Progenitor cell of endocrine pancreas (in vitro differentiated cells): Measurements from ENCODE around the gene ANKRD39. TPM values are rescaled to one million over a fixed set of nuclear protein-coding genes. Genes with fewer than 3 reads are reported as not detected.
"Not testable (repeated sequence)": the region's sequence is repeated elsewhere in the genome, so short reads cannot be mapped to it uniquely, and the experiment has no call there.

Source experiments
- DNase-seq: peaks from one replicate; pipeline ENCODE4 v3.0.0; 2021; ENCODE audit warnings: low spot score; ENCODE audit not compliant: unreplicated experiment
- H3K27ac Mint-ChIP-seq: 2 replicates; pipeline ENCODE4 v1.8.0; 2021; ENCODE audit warnings: mild to moderate bottlenecking, moderate library complexity, mixed read lengths
- H3K27me3 Mint-ChIP-seq: 2 replicates; pipeline ENCODE4 v1.8.0; 2021; ENCODE audit warnings: mixed read lengths
- H3K36me3 Mint-ChIP-seq: 2 replicates; pipeline ENCODE4 v1.8.0; 2022; ENCODE audit warnings: mixed read lengths; ENCODE audit not compliant: insufficient read depth
- H3K4me1 Mint-ChIP-seq: 2 replicates; pipeline ENCODE4 v1.8.0; 2021; ENCODE audit warnings: low read depth, mixed read lengths
- H3K4me3 Mint-ChIP-seq: 2 replicates; pipeline ENCODE4 v1.8.0; 2021; ENCODE audit warnings: low read depth, mild to moderate bottlenecking, moderate library complexity, mixed read lengths
- H3K9me3 Mint-ChIP-seq: 2 replicates; pipeline ENCODE4 v1.8.0; 2021; ENCODE audit warnings: low read depth, mixed read lengths
- total RNA-seq: library from RNA; stranded (reverse); gene quantifications from 2 replicates; pipeline ENCODE4 v1.2.1, GENCODE V29; 2021
- TF ChIP-seq, protein P1 (sequence below): fragments of 200-600 bp; sonication (generic); IDR thresholded peaks from one replicate; pipeline ENCODE4 v1.5.0; 2021; ENCODE audit warnings: antibody characterized with exemption, mild to moderate bottlenecking; ENCODE audit not compliant: unreplicated experiment

The ANKRD39 gene
- total RNA-seq, 1 donor from 2014 or later = 16.1 TPM

DNA sequence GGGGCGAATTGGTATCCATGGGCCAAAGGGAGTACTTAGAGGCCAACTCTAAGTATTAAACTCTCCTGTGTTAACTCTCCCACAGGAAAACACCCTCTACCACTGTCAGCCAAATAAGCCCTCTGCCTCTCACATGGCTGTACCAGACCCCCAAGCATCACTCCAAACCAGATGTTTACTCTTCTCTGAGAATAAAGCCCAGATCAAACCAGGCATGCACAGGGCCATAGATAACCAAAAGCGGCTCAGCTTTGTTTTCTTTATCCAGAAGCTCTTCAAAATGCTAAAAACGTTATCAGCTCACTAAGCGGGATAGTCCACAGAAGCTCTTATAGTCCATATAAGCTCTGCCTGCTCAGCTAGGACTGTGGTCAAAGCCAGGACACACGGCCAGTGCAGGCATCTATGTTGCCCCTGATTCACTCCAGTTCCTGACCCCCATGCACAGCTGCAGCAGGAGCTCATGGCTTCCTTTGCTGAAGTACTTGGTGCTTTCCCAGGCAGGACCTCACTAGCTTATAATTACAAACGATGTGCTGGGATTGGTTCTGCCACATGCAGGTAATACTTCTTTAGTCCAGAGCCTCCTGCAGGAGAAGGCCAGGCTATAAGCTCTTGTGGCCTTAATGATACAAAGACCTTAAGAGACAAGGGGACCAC is 33.0 kb upstream of the ANKRD39 start:
- TF ChIP-seq, protein P1, sequence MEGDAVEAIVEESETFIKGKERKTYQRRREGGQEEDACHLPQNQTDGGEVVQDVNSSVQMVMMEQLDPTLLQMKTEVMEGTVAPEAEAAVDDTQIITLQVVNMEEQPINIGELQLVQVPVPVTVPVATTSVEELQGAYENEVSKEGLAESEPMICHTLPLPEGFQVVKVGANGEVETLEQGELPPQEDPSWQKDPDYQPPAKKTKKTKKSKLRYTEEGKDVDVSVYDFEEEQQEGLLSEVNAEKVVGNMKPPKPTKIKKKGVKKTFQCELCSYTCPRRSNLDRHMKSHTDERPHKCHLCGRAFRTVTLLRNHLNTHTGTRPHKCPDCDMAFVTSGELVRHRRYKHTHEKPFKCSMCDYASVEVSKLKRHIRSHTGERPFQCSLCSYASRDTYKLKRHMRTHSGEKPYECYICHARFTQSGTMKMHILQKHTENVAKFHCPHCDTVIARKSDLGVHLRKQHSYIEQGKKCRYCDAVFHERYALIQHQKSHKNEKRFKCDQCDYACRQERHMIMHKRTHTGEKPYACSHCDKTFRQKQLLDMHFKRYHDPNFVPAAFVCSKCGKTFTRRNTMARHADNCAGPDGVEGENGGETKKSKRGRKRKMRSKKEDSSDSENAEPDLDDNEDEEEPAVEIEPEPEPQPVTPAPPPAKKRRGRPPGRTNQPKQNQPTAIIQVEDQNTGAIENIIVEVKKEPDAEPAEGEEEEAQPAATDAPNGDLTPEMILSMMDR = no peak
- H3K27ac Mint-ChIP-seq = peak overlapping the region; percentile 20
- peaks cover 26% of the 10 kb centered on the region for H3K4me1 Mint-ChIP-seq
- H3K36me3 Mint-ChIP-seq = no peaks in the 10 kb centered on the region
- H3K9me3 Mint-ChIP-seq = no peaks in the 10 kb centered on the region
- H3K4me3 Mint-ChIP-seq = no peak overlapping the region
- no peak for DNase-seq
- peaks cover 7% of the 10 kb centered on the region for H3K27me3 Mint-ChIP-seq

DNA sequence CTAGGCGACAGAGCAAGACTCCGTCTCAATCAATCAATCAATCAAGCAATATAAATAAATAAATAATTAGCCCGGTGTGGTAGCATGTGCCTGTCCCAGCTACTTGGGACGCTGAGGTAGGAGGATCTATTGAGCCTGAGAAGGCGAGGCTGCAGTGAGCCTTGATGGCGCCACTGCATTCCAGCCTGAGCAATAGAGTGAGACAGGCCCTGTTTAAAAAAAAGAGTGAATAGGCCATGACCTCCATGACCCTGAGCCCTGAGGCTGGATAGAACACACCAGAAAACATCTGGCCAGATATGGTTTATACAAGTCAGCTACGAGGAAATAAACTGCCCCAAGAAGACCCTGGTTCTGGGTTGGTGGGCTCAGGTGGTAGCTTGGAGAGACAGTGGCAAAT is 32.4 kb upstream of the ANKRD39 start:
- no peak for DNase-seq
- Mint-ChIP-seq H3K27ac (peak overlapping the region; percentile 71), H3K9me3 (no peaks in the 10 kb centered on the region), H3K36me3 (no peaks in the 10 kb centered on the region), H3K4me3 (no peak overlapping the region), H3K27me3 (peaks cover 7% of the 10 kb centered on the region), H3K4me1 (peaks cover 26% of the 10 kb centered on the region)
- TF ChIP-seq, protein P1 = no peak

DNA sequence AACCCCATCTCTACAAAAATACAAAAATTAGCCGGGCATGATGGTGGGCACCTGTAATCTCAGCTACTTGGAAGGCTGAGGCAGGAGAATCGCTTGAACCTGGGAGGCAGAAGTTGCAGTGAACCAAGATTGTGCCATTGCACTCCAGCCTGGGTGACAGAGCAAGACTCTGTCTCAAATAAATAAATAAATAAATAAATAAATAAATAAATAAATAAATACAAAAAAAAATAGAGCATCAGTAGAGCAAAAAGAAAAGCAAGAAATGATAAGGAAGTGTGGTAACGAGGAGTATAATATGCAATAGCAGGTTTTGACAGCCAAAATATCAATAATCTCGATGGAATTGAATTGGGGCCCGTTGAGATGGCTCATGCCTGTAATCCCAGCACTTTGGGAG is 31.7 kb upstream of the ANKRD39 start:
- DNase-seq, H3K27ac Mint-ChIP-seq, H3K4me3 Mint-ChIP-seq, H3K9me3 Mint-ChIP-seq, H3K36me3 Mint-ChIP-seq, H3K27me3 Mint-ChIP-seq: not testable (repeated sequence)
- peaks cover 26% of the 10 kb centered on the region for H3K4me1 Mint-ChIP-seq

DNA sequence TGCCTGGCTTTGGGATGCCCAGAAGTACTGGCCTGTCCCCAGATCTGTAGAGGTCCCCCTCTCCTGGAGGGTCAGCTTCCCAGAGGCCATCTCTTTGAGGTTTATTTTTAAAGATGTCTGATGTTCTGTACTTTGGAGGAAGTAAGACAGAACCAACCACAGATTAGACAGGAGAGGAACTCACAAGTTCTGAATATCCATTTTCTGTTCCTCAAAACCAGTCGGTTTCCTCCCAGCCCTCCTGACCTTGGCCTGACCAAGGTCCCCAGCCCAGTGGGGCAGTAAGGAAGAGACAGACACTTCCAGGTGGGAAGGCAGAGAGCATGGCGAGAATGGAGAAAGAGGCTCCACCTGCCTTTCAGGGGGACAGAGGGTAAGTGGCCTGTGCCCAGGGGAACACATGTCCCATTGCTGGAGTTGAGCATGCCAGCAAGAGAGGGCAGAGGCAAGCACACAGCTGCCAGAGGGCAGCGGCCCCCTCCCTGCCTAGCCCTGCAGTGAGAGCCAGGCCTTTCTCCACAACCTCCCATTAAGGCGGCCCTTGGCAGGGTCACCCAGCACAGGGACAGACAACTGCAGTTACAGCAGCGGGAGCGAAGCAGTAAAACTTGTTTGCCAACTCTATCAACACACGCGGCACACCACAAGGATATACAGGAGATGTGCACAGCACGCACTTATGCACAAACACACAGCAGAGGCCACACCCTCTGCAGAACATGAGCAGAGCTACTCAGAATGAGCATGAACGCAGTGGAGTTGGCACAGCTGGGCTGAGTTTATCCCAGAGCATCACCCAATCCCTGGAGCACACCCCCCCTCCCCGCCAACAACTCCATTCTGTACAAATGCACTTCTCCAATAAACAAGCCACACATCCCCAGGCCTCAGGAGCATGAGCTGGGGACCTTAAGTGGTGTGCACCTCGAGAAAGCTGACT is 30.5 kb upstream of the ANKRD39 start:
- no peaks in the 10 kb centered on the region for H3K36me3 Mint-ChIP-seq
- TF ChIP-seq, protein P1 = no peak
- no peak overlapping the region for H3K4me3 Mint-ChIP-seq
- no peaks in the 10 kb centered on the region for H3K9me3 Mint-ChIP-seq
- H3K27ac Mint-ChIP-seq = peak overlapping the region; percentile 77
- DNase-seq = no peak
- H3K27me3 Mint-ChIP-seq = peaks cover 10% of the 10 kb centered on the region
- H3K4me1 Mint-ChIP-seq = peaks cover 26% of the 10 kb centered on the region

DNA sequence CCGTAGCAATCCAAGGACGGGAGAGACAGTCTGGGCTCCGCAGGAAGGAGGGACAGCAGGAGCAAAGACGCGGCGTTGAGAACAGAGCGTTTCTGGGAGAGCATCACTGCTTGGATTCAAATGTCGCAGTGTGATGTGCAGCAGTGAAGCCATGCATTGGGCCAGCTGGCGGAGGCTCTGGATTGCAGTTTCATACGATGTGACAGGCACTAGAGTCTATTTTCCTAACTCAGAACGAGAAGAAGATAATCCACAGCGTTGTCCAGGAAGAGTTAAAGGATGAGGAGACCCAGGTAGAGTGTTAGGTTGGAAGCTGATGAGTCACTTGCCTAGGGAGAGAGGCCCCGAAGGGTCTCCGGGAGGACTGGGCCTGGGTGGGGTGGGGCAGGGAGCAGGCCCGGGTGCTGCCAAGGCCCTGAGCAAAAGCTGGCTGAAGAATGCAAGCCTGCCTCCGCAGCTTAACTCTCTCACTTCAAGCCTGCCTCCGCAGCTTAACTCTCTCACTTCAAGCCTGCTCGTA is 29.7 kb upstream of the ANKRD39 start:
- H3K27me3 Mint-ChIP-seq = peaks cover 9% of the 10 kb centered on the region
- no peaks in the 10 kb centered on the region for H3K36me3 Mint-ChIP-seq
- H3K27ac Mint-ChIP-seq = no peak overlapping the region
- TF ChIP-seq, protein P1 = no peak
- H3K4me1 Mint-ChIP-seq = peaks cover 26% of the 10 kb centered on the region
- H3K4me3 Mint-ChIP-seq = no peak overlapping the region
- no peaks in the 10 kb centered on the region for H3K9me3 Mint-ChIP-seq
- no peak for DNase-seq
